DOHH2 (cell line): Measurements from ENCODE around the gene LY6G6F.

Experiments used
- H3F3A ChIP-seq: fragments of 200-600 bp; sonication (generic), shearing (Covaris generic); 2 replicates; pipeline ENCODE4 v1.6.0; 2016; ENCODE audit warnings: antibody characterized with exemption, mild to moderate bottlenecking; ENCODE audit not compliant: control insufficient read depth, insufficient read depth
- H3K27ac ChIP-seq: fragments of 200-600 bp; sonication (generic); 2 replicates; pipeline ENCODE4 v1.5.1; 2014; ENCODE audit warnings: low read depth, mild to moderate bottlenecking, low read length, moderate library complexity
- H3K27me3 ChIP-seq: fragments of 200-600 bp; sonication (generic); 2 replicates; pipeline ENCODE4 v1.6.1; 2014; ENCODE audit warnings: mild to moderate bottlenecking, low read length, mixed read lengths; ENCODE audit not compliant: control insufficient read depth
- H3K36me3 ChIP-seq: fragments of 200-600 bp; sonication (generic); 2 replicates; pipeline ENCODE4 v1.6.1; 2014; ENCODE audit warnings: mild to moderate bottlenecking, low read length, moderate library complexity, mixed read lengths; ENCODE audit not compliant: control insufficient read depth
- H3K4me1 ChIP-seq: fragments of 200-600 bp; sonication (generic); 2 replicates; pipeline ENCODE4 v1.6.1; 2014; ENCODE audit warnings: mild to moderate bottlenecking, low read length, mixed read lengths; ENCODE audit not compliant: control insufficient read depth
- H3K4me2 ChIP-seq: fragments of 200-600 bp; sonication (generic); 2 replicates; pipeline ENCODE4 v1.6.0; 2014; ENCODE audit warnings: mild to moderate bottlenecking, low read length, moderate library complexity
- H3K4me3 ChIP-seq: fragments of 200-600 bp; sonication (generic); 2 replicates; pipeline ENCODE4 v1.5.1; 2014; ENCODE audit warnings: mild to moderate bottlenecking, low read length, mixed read lengths
- H3K79me2 ChIP-seq: fragments of 200-600 bp; sonication (generic); 2 replicates; pipeline ENCODE4 v1.6.1; 2014; ENCODE audit warnings: mild to moderate bottlenecking, low read length, mixed read lengths; ENCODE audit not compliant: control insufficient read depth
- H3K9me2 ChIP-seq: fragments of 200-600 bp; sonication (generic); replicated peaks from 2 replicates; pipeline ENCODE4 v1.6.1; 2014; ENCODE audit warnings: mild to moderate bottlenecking, low read length, mixed read lengths; ENCODE audit not compliant: control insufficient read depth
- H3K9me3 ChIP-seq: fragments of 200-600 bp; sonication (generic); 2 replicates; pipeline ENCODE4 v1.6.1; 2014; ENCODE audit warnings: antibody characterized with exemption, low read length, mixed read lengths; ENCODE audit not compliant: control insufficient read depth, insufficient read depth
- H4K20me1 ChIP-seq: fragments of 200-600 bp; sonication (generic); 2 replicates; pipeline ENCODE4 v1.6.0; 2014; ENCODE audit warnings: low read depth, mild to moderate bottlenecking, antibody characterized with exemption, low read length, moderate library complexity; ENCODE audit not compliant: control insufficient read depth, insufficient read depth
- CTCF ChIP-seq: fragments of 200-600 bp; sonication (generic); IDR thresholded peaks from one replicate; pipeline ENCODE4 v1.5.1; 2014; ENCODE audit warnings: antibody characterized with exemption, mild to moderate bottlenecking, low read depth, low read length; ENCODE audit not compliant: poor library complexity, severe bottlenecking
- EZH2phosphoT487 ChIP-seq: fragments of 200-600 bp; sonication (generic); IDR thresholded peaks from 2 replicates; pipeline ENCODE4 v1.6.1; 2017; ENCODE audit warnings: borderline replicate concordance, mild to moderate bottlenecking, antibody characterized with exemption, low read length, moderate library complexity, mixed read lengths

The LY6G6F gene

DNA sequence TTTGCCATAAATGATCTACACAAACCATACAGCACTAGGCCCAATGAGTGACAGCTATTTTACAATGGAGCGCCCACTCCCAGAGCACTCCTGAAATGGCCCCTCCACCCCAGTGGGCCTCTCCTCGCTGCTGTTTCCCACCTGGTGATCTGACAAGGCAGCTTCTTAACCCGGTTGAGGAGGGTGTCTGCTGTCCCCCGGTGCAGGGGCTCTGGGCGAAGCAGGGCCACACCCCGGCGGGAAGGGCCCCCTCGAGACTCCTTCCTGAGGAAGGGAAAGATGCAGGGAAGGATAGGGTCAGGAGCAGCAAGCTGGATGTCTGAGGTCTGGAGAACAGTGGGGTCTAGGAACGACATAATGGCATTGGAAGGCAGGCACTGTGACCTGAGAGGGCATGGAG is 13.8 kb upstream of the LY6G6F start:
- Histone ChIP-seq H3F3A (peaks cover 4% of the 10 kb centered on the region), H3K4me2 (no peak overlapping the region), H3K27ac (no peak overlapping the region), H3K27me3 (no peaks in the 10 kb centered on the region), H4K20me1 (no peaks in the 10 kb centered on the region), H3K79me2 (no peaks in the 10 kb centered on the region), H3K9me3 (no peaks in the 10 kb centered on the region), H3K4me3 (no peak overlapping the region), H3K36me3 (peaks cover 62% of the 10 kb centered on the region), H3K9me2 (no peaks in the 10 kb centered on the region), H3K4me1 (peaks cover 15% of the 10 kb centered on the region)
- no peak for TF ChIP-seq EZH2phosphoT487
- no peak for TF ChIP-seq CTCF

- H3K4me3 ChIP-seq: no peak overlapping the region
- peaks cover 56% of the 10 kb centered on the region for H3K36me3 ChIP-seq
- H4K20me1 ChIP-seq: no peaks in the 10 kb centered on the region
- no peak overlapping the region for H3K27ac ChIP-seq
- no peak overlapping the region for H3K4me2 ChIP-seq
- H3K9me2 ChIP-seq: no peaks in the 10 kb centered on the region
- peaks cover 7% of the 10 kb centered on the region for H3F3A ChIP-seq
- peaks cover 15% of the 10 kb centered on the region for H3K4me1 ChIP-seq
- TF ChIP-seq EZH2phosphoT487 (no peak), CTCF (no peak)
- no peaks in the 10 kb centered on the region for H3K27me3 ChIP-seq
- no peaks in the 10 kb centered on the region for H3K79me2 ChIP-seq
- no peaks in the 10 kb centered on the region for H3K9me3 ChIP-seq
These were observed 13.1 kb upstream of the LY6G6F start for GRCh38 chr6:31693535-31693934.

GRCh38 chr6:31697555-31697954 is 9.1 kb upstream of the LY6G6F start:
- Histone ChIP-seq H3K9me2 (no peaks in the 10 kb centered on the region), H3K4me2 (no peak overlapping the region), H3K4me1 (peaks cover 16% of the 10 kb centered on the region)

More at GRCh38 chr6:31697555-31697954, 9.1 kb upstream of the LY6G6F start:
- Histone ChIP-seq H3K27me3 (no peaks in the 10 kb centered on the region), H3F3A (peaks cover 7% of the 10 kb centered on the region), H3K27ac (no peak overlapping the region), H3K79me2 (peaks cover 22% of the 10 kb centered on the region), H3K9me3 (no peaks in the 10 kb centered on the region), H3K4me3 (no peak overlapping the region), H4K20me1 (0 out of 2 replicates have a peak, but pooled peaks cover 4% of the 10 kb centered on the region), H3K36me3 (peaks cover 45% of the 10 kb centered on the region)
- TF ChIP-seq CTCF (no peak), EZH2phosphoT487 (no peak)
